ENCODE data around the gene USF1. TPM values are rescaled to one million over a fixed set of nuclear protein-coding genes. Genes with fewer than 3 reads are reported as not detected.
A peak's percentile ranks its signal among the peaks of the same experiment; 100 is the strongest.

USF1 gene
- total and polyA plus RNA-seq, 9 of the 15 experiments (the other 6 are each of a cell fraction or from before 2014, with no cell fraction given), result 7.4 to 60.2 (median 54.2) TPM

GRCh38 chr1:161013488-161014230 is 32.1 kb downstream of the USF1 start (continued):
- peak; percentile 46; the same call in 1 of the 2 replicates for TF ChIP-seq TOE1 (IDR thresholded peaks at IDR 0.05; ENCODE audit: borderline replicate concordance)
- TF ChIP-seq TOE1 (CRISPR knock-in tag; IDR thresholded peaks at IDR 0.05; ENCODE audit: borderline replicate concordance, low read depth), result no peak
- TF ChIP-seq PHF21A (IDR thresholded peaks at IDR 0.05; ENCODE audit: borderline replicate concordance, low read depth), result peak; percentile 46; the same call in 1 of the 2 replicates
- TF ChIP-seq HCFC1 (IDR thresholded peaks at IDR 0.05; ENCODE audit: low read depth, low read length), result no peak
- TF ChIP-seq, protein P1, sequence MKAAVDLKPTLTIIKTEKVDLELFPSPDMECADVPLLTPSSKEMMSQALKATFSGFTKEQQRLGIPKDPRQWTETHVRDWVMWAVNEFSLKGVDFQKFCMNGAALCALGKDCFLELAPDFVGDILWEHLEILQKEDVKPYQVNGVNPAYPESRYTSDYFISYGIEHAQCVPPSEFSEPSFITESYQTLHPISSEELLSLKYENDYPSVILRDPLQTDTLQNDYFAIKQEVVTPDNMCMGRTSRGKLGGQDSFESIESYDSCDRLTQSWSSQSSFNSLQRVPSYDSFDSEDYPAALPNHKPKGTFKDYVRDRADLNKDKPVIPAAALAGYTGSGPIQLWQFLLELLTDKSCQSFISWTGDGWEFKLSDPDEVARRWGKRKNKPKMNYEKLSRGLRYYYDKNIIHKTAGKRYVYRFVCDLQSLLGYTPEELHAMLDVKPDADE (conservative IDR thresholded peaks at IDR 0.05; ENCODE audit: control insufficient read depth, low read depth, low read length), result peak; percentile 94
- TF ChIP-seq PCBP2 (IDR thresholded peaks at IDR 0.05; ENCODE audit: low read depth, low read length, poor library complexity, severe bottlenecking), result no peak
- no peak for TF ChIP-seq ZNF354B (CRISPR knock-in tag; IDR thresholded peaks at IDR 0.05)
- peak; percentile 4; the same call in 1 of the 2 replicates for TF ChIP-seq ZNF324 (CRISPR knock-in tag; IDR thresholded peaks at IDR 0.05)
- TF ChIP-seq NFE2L1 (tag; IDR thresholded peaks at IDR 0.05; ENCODE audit: borderline replicate concordance, low read depth), result no peak
- no peak for TF ChIP-seq ZNF253 (CRISPR knock-in tag; conservative IDR thresholded peaks at IDR 0.05)
- TF ChIP-seq, protein P2, sequence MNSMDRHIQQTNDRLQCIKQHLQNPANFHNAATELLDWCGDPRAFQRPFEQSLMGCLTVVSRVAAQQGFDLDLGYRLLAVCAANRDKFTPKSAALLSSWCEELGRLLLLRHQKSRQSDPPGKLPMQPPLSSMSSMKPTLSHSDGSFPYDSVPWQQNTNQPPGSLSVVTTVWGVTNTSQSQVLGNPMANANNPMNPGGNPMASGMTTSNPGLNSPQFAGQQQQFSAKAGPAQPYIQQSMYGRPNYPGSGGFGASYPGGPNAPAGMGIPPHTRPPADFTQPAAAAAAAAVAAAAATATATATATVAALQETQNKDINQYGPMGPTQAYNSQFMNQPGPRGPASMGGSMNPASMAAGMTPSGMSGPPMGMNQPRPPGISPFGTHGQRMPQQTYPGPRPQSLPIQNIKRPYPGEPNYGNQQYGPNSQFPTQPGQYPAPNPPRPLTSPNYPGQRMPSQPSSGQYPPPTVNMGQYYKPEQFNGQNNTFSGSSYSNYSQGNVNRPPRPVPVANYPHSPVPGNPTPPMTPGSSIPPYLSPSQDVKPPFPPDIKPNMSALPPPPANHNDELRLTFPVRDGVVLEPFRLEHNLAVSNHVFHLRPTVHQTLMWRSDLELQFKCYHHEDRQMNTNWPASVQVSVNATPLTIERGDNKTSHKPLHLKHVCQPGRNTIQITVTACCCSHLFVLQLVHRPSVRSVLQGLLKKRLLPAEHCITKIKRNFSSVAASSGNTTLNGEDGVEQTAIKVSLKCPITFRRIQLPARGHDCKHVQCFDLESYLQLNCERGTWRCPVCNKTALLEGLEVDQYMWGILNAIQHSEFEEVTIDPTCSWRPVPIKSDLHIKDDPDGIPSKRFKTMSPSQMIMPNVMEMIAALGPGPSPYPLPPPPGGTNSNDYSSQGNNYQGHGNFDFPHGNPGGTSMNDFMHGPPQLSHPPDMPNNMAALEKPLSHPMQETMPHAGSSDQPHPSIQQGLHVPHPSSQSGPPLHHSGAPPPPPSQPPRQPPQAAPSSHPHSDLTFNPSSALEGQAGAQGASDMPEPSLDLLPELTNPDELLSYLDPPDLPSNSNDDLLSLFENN (IDR thresholded peaks at IDR 0.05; ENCODE audit: low read depth in 2 of 2, low read length in 2 of 2), result peak in 1 of 2 experiments; percentile 81; a peak in 2 of 4 replicates
- TF ChIP-seq, protein P3, sequence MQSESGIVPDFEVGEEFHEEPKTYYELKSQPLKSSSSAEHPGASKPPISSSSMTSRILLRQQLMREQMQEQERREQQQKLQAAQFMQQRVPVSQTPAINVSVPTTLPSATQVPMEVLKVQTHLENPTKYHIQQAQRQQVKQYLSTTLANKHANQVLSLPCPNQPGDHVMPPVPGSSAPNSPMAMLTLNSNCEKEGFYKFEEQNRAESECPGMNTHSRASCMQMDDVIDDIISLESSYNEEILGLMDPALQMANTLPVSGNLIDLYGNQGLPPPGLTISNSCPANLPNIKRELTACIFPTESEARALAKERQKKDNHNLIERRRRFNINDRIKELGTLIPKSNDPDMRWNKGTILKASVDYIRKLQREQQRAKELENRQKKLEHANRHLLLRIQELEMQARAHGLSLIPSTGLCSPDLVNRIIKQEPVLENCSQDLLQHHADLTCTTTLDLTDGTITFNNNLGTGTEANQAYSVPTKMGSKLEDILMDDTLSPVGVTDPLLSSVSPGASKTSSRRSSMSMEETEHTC (IDR thresholded peaks at IDR 0.05), result no peak; the same call in 1 of the 2 replicates
- 0 out of 2 replicates have a peak, but pooled peaks have one; percentile 51 for TF ChIP-seq JUNB (CRISPR knock-in tag; conservative IDR thresholded peaks at IDR 0.05)
- TF ChIP-seq PKNOX1 (IDR thresholded peaks at IDR 0.05), result no peak; the same call in 1 of the 2 replicates
- TF ChIP-seq TAL1 (IDR thresholded peaks at IDR 0.05), result peak; percentile 87
- peak in 1 of 2 experiments; percentile 70; a peak in 3 of 4 replicates for TF ChIP-seq RCOR1 (IDR thresholded peaks at IDR 0.05; ENCODE audit: borderline replicate concordance in 1 of 2, low read depth in 2 of 2, low read length in 2 of 2)
- no peak for TF ChIP-seq SFPQ (IDR thresholded peaks at IDR 0.05; ENCODE audit: low read depth, low read length)
